Measurements from ENCODE around the gene C1QTNF8.

C1QTNF8 gene

GRCh38 chr16:1082266-1082951, 13.6 kb downstream of the C1QTNF8 start:
- Histone ChIP-seq H3K27ac (ENCODE audit: low read length) (no peak overlapping the region), H3K36me3 (replicated peaks; ENCODE audit: insufficient read depth, low read length) (no peaks in the 10 kb centered on the region), H4K20me1 (ENCODE audit: insufficient read depth, low read length) (no peaks in the 10 kb centered on the region), H3F3A (ENCODE audit: insufficient read depth, low read length) (no peaks in the 10 kb centered on the region), H3K9ac (ENCODE audit: low read length) (no peak overlapping the region), H2AFZ (ENCODE audit: low read length) (no peak overlapping the region), H3K27me3 (replicated peaks; ENCODE audit: insufficient read depth, low read length) (peaks cover 94% of the 10 kb centered on the region), H3K9me2 (replicated peaks; ENCODE audit: insufficient read depth, low read length) (no peaks in the 10 kb centered on the region), H3K79me2 (ENCODE audit: low read length) (no peaks in the 10 kb centered on the region), H3K9me3 (replicated peaks; ENCODE audit: insufficient read depth, low read length) (no peaks in the 10 kb centered on the region), H3K4me3 (ENCODE audit: low read length) (no peak overlapping the region), H3K4me1 (ENCODE audit: low read length) (no peaks in the 10 kb centered on the region), H3K4me2 (ENCODE audit: low read depth, low read length) (no peak overlapping the region)
- TF ChIP-seq EZH2 (optimal IDR thresholded peaks at IDR 0.05; ENCODE audit: low read depth, low read length): no peak
- no peak for TF ChIP-seq CTCF (IDR thresholded peaks at IDR 0.05; ENCODE audit: low read length)
- no peak for TF ChIP-seq EZH2phosphoT487 (IDR thresholded peaks at IDR 0.05; ENCODE audit: low read length)
- no peak for DNase-seq

DNA sequence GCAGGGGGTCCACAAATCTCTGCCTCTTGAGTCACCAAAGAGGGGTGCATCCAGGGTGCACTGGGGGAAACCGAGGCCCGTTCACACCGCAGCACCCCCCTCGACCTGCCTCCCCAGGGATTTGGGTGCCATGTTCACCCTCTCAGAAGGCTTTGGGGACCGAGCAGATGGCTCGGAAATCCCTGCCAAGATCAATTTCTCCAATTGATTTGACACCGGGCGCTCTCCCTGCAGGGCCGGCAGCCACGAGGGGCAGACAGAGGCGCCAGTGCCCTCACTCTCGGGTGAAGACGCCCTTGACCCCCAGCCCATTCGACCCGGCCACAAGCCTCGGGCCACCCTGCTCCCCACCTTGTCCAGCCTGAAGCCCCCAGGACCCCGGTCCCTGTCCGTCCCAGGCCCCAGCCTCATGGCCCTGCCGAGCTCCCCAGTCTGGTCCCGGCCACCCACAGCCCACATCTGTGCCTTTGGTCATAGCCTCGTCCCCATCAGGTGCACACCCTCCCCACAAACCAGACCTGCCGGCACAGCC, 14.2 kb downstream of the C1QTNF8 start:
- Histone ChIP-seq H3K9me2 (replicated peaks; ENCODE audit: insufficient read depth, low read length) (no peaks in the 10 kb centered on the region), H3F3A (ENCODE audit: insufficient read depth, low read length) (no peaks in the 10 kb centered on the region), H3K27me3 (replicated peaks; ENCODE audit: insufficient read depth, low read length) (peaks cover 95% of the 10 kb centered on the region), H3K4me1 (ENCODE audit: low read length) (no peaks in the 10 kb centered on the region), H3K79me2 (ENCODE audit: low read length) (no peaks in the 10 kb centered on the region), H3K4me2 (ENCODE audit: low read depth, low read length) (no peak overlapping the region), H3K36me3 (replicated peaks; ENCODE audit: insufficient read depth, low read length) (no peaks in the 10 kb centered on the region), H4K20me1 (ENCODE audit: insufficient read depth, low read length) (no peaks in the 10 kb centered on the region), H2AFZ (ENCODE audit: low read length) (no peak overlapping the region), H3K4me3 (ENCODE audit: low read length) (no peak overlapping the region), H3K27ac (ENCODE audit: low read length) (no peak overlapping the region), H3K9me3 (replicated peaks; ENCODE audit: insufficient read depth, low read length) (no peaks in the 10 kb centered on the region), H3K9ac (ENCODE audit: low read length) (no peak overlapping the region)
- no peak for TF ChIP-seq CTCF (IDR thresholded peaks at IDR 0.05; ENCODE audit: low read length)
- DNase-seq: no peak

DNA sequence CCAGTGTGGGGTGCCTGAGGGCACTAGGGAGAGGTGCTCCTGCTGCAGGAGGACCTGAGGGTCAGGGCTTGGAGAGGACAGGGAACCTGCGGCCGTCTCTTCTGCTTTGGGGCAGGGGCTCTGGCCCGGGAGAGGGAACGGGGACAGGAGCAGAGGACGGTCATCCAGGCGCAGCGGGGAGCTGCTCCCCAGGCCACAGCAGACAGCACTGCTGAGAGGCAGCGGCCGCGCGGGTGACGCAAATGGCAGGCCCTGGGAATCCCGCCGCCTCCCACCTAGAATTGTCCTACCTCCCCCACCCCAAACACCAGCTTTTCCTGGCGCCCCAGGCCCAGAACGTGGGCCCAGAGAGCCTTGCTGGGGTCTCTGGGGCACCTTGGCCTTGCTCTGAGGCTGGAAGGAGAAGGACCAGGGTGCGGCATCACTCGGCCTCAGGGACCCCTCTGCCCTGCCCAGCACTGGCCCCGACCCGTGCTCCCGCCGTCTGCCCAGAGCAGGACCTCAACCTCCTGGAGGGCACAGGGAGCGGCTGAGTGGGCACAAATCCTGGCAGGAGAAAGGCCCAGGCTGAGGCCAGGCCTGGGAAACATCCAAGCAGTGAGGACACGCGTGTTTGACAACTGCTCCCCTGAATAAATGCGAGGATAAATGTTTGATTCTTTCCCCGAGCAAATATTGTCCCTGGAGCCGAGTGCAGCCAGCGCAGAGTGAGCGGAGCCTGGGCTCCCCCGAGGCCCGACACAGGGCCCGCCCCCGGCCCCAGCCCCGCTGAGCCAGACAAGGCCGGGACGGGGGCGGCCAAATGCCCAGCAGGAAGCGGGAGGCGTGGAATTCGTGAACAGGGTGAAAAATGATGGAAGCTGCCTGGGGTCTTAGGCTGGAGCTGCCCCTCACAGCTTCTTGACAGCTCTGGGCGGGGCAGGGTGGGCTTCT, 15.0 kb downstream of the C1QTNF8 start:
- no peak overlapping the region for H3K4me3 ChIP-seq (ENCODE audit: low read length)
- no peak overlapping the region for H3K27ac ChIP-seq (ENCODE audit: low read length)
- H3K9me3 ChIP-seq (replicated peaks; ENCODE audit: insufficient read depth, low read length): no peaks in the 10 kb centered on the region
- H4K20me1 ChIP-seq (ENCODE audit: insufficient read depth, low read length): no peaks in the 10 kb centered on the region
- DNase-seq: no peak
- no peak overlapping the region for H3K4me2 ChIP-seq (ENCODE audit: low read depth, low read length)
- TF ChIP-seq EZH2phosphoT487 (IDR thresholded peaks at IDR 0.05; ENCODE audit: low read length): no peak
- no peak for TF ChIP-seq EZH2 (optimal IDR thresholded peaks at IDR 0.05; ENCODE audit: low read depth, low read length)
- TF ChIP-seq CTCF (IDR thresholded peaks at IDR 0.05; ENCODE audit: low read length): no peak
- H3K9ac ChIP-seq (ENCODE audit: low read length): no peak overlapping the region
- no peaks in the 10 kb centered on the region for H3K36me3 ChIP-seq (replicated peaks; ENCODE audit: insufficient read depth, low read length)
- no peaks in the 10 kb centered on the region for H3F3A ChIP-seq (ENCODE audit: insufficient read depth, low read length)
- no peaks in the 10 kb centered on the region for H3K79me2 ChIP-seq (ENCODE audit: low read length)
- no peaks in the 10 kb centered on the region for H3K9me2 ChIP-seq (replicated peaks; ENCODE audit: insufficient read depth, low read length)
- peaks cover 96% of the 10 kb centered on the region for H3K27me3 ChIP-seq (replicated peaks; ENCODE audit: insufficient read depth, low read length)
- H3K4me1 ChIP-seq (ENCODE audit: low read length): no peaks in the 10 kb centered on the region
- no peak overlapping the region for H2AFZ ChIP-seq (ENCODE audit: low read length)
